ENCODE data around the gene EYA2.
"Not testable (repeated sequence)": the region's sequence is repeated elsewhere in the genome, so short reads cannot be mapped to it uniquely, and the experiment has no call there.

Gene EYA2

DNA sequence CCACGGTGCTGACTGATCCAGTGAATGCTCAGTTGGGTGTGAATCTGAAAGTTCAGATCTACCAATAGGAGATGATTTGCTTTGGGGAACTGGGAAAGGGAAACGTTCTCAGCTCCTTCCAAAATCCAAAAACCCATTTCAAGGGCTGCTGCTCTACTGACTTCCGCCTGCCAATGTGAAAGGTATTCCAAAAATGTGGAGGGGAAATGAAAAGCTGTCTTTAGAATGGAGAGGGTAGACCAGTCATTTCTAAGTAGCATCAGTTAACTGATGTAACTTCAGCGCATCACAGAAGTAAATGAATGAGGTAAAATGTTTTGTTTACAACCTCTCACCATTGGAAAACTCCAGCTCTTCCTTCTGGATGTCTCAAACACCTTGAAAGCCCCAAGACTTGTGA, 19.6 kb upstream of the EYA2 start:
- no peak overlapping the region for H3K4me3 ChIP-seq (ENCODE audit: low read length)
- DNase-seq (ENCODE audit: low read depth) = no peak
- TF ChIP-seq, protein P1, sequence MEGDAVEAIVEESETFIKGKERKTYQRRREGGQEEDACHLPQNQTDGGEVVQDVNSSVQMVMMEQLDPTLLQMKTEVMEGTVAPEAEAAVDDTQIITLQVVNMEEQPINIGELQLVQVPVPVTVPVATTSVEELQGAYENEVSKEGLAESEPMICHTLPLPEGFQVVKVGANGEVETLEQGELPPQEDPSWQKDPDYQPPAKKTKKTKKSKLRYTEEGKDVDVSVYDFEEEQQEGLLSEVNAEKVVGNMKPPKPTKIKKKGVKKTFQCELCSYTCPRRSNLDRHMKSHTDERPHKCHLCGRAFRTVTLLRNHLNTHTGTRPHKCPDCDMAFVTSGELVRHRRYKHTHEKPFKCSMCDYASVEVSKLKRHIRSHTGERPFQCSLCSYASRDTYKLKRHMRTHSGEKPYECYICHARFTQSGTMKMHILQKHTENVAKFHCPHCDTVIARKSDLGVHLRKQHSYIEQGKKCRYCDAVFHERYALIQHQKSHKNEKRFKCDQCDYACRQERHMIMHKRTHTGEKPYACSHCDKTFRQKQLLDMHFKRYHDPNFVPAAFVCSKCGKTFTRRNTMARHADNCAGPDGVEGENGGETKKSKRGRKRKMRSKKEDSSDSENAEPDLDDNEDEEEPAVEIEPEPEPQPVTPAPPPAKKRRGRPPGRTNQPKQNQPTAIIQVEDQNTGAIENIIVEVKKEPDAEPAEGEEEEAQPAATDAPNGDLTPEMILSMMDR (conservative IDR thresholded peaks at IDR 0.05; ENCODE audit: low read length) = no peak

DNA sequence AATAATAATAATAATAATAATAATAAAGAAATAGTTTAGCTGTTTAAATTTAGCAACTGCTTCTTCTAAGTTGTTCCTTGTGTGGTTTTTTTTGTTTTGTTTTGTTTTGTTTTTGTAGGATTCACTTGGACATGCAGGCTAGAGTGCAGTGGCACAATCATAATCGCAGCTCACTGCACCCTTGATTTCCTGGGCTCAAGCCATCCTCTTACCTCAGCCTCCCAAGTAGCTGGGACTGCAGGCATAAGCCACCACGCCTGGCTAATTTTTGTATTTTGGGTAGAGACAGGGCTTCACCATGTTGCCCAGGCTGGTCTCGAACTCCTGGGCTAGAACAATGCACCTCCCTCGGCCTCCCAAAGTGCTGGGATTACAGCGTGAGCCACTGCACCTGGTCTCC, 15.3 kb upstream of the EYA2 start:
- no peak for DNase-seq (ENCODE audit: low read depth)
- TF ChIP-seq, protein P1 (conservative IDR thresholded peaks at IDR 0.05; ENCODE audit: low read length) = no peak
- no peak overlapping the region for H3K4me3 ChIP-seq (ENCODE audit: low read length)

DNA sequence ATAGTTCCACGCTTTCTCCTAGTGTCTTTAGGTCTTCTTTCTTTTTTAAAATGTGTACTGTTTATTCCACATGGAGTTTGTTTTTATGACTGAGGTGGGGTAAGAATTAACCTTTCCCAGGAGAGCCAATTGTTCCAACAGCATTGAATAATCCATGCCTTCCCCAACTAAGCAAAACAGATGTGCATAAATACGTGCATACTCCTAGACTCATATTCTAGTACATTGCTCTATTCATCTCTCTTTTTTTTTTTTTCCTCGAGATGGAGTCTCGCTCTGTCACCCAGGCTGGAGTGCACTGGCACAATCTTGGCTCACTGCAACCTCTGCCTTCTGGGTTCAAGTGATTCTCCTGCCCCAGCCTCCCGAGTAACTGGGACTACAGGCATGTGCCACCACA, 14.7 kb upstream of the EYA2 start:
- not testable (repeated sequence) for H3K4me3 ChIP-seq (ENCODE audit: low read length); DNase-seq (ENCODE audit: low read depth)

DNA sequence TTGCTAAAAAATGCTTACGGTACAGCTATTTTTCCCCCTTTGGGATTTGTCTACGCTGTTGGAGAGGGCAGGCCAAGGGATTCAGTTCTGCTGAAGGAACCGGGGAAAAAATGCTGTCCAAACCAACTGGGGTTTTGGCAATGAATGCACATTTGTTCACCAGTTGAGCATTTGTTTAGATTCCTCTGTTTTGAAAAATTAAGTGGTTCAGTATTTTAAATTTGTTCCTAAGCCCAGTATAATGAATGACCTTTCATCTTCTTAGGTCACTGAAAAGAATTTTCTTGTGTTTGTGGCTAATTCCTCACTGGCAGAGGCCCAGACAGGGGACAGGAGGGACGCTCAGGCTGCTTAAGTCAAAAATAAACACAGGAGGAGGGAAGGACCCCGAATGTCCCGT, 10.8 kb upstream of the EYA2 start:
- H3K4me3 ChIP-seq (ENCODE audit: low read length) = no peak overlapping the region
- peak; percentile 46 for DNase-seq (ENCODE audit: low read depth)
- TF ChIP-seq, protein P1 (conservative IDR thresholded peaks at IDR 0.05; ENCODE audit: low read length) = no peak

DNA sequence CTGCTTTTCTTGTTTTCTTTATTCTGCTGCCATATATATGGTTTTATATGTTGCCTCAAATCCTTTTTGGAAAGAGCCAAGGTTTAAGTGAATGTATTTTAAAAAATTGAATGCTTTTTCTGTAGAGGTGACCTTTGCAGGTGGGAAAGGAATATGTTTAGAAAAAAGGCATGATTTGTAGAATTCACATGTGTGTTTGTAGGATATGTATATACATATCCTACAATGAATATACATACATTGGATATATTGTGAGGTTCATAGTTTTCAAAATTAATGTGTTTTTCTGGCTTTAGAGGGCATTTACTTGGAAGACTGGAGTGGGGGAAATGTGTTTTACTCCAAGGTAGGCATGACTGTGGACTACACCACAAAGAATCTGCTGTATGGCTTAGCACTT, 4.0 kb upstream of the EYA2 start:
- TF ChIP-seq, protein P1 (conservative IDR thresholded peaks at IDR 0.05; ENCODE audit: low read length) = no peak
- DNase-seq (ENCODE audit: low read depth) = no peak
- H3K4me3 ChIP-seq (ENCODE audit: low read length) = no peak overlapping the region

DNA sequence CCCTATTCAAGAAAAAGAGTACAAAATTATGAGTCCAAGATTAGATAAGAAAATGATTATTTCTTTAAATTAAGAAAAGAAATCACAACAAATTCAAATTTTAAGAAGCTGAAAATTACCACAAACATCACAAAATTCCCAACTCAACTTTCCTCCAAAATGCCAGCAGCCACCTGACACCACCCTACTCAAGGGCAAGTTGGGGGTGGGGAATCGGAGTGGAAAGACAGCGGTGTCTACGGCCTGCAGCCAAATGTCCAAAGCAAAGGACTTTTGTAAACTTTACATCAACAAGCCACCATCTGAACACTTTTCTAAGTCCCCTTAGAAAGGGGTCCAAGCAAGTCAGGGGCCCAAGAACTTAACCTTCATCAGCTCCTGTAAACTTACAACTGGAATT, 1.6 kb upstream of the EYA2 start:
- H3K4me3 ChIP-seq (ENCODE audit: low read length) = no peak overlapping the region
- TF ChIP-seq, protein P1 (conservative IDR thresholded peaks at IDR 0.05; ENCODE audit: low read length) = no peak
- DNase-seq (ENCODE audit: low read depth) = no peak

DNA sequence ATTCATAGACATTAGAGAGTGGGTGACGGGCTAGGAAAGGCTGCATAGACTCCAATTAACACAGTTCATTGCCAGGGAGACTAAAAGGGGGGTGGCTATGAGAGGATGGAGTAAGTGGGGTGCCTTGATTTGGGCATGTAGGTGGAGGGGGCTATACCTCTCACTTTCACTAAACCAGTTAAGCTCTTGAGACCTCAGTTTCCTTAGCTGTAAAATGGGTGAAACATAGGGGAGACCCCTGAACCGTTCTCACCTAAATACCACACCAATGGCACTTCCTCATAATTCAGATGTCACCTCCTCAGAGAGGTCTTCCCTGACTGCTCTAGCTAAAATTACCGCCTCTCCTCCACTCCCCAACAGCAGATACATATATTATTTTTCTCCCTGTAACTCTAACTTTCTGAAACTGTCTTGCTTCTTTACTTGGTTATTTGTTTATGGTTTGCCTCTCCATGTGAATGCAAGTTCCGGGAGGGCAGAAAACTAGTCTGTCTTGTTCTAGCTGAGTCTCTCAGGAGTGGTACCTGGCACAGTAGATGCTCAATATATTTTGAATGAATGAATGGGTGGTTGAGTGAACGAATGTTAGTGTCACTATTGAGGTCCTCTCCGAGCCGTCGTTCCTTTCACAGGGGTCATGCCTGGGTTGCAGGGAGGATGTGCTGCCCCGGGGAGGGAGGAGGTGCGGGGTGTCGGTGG, 615 bp upstream of the EYA2 start:
- DNase-seq (ENCODE audit: low read depth) = no peak
- TF ChIP-seq, protein P1 (conservative IDR thresholded peaks at IDR 0.05; ENCODE audit: low read length) = no peak
- H3K4me3 ChIP-seq (ENCODE audit: low read length) = peak overlapping the region; percentile 30
